Testis (tissue), 2 donors: Measurements from ENCODE around the gene ATF1.
"Not testable (repeated sequence)": the region's sequence is repeated elsewhere in the genome, so short reads cannot be mapped to it uniquely, and the experiment has no call there.

Experiments used
- POLR2A ChIP-seq: fragments of 450-650 bp; IDR thresholded peaks from one replicate; pipeline ENCODE4 v1.6.1; 2017; ENCODE audit warnings: antibody characterized with exemption, mild to moderate bottlenecking, moderate library complexity
- TF ChIP-seq, protein P1 (sequence below), 3 experiments: fragments of 450-650 bp in 2 of 3; fragments of 200-600 bp in 1 of 3; sonication (generic) in 1 of 3; IDR thresholded peaks; one replicate each; pipeline ENCODE4 v1.5.1; 2016 to 2019; ENCODE audit warnings: antibody characterized with exemption in 3 of 3, mild to moderate bottlenecking in 2 of 3, moderate library complexity in 1 of 3

DNA sequence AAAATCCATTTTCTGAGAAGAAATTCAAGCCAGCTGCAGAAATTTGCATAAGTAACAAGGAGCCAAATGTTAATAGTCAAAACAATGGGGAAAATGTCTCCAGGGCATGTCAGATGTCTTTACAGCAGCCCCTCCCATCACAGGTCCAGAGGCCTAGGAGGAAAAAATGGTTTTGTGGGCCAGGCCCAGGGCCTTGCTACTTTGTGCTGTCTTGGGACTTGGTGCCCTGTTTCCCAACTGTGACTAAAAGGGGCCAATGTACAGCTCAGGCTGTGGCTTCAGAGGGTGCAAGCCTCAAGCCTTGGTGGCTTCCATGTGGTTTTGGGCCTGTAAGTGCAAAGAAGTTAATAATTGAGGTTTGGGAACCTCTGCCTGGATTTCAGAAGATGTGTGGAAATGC is 69.9 kb downstream of the ATF1 start:
- TF ChIP-seq, protein P1, sequence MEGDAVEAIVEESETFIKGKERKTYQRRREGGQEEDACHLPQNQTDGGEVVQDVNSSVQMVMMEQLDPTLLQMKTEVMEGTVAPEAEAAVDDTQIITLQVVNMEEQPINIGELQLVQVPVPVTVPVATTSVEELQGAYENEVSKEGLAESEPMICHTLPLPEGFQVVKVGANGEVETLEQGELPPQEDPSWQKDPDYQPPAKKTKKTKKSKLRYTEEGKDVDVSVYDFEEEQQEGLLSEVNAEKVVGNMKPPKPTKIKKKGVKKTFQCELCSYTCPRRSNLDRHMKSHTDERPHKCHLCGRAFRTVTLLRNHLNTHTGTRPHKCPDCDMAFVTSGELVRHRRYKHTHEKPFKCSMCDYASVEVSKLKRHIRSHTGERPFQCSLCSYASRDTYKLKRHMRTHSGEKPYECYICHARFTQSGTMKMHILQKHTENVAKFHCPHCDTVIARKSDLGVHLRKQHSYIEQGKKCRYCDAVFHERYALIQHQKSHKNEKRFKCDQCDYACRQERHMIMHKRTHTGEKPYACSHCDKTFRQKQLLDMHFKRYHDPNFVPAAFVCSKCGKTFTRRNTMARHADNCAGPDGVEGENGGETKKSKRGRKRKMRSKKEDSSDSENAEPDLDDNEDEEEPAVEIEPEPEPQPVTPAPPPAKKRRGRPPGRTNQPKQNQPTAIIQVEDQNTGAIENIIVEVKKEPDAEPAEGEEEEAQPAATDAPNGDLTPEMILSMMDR (IDR thresholded peaks at IDR 0.05): not testable (repeated sequence)
- TF ChIP-seq POLR2A: not testable (repeated sequence)
